ENCODE measurements around the gene SLAMF6. TPM values are rescaled to one million over a fixed set of nuclear protein-coding genes. Genes with fewer than 3 reads are reported as not detected.

SLAMF6 gene
- total and polyA plus RNA-seq, 9 donors: 0.13 to 4.2 (median 0.47) TPM; not detected in 1

DNA sequence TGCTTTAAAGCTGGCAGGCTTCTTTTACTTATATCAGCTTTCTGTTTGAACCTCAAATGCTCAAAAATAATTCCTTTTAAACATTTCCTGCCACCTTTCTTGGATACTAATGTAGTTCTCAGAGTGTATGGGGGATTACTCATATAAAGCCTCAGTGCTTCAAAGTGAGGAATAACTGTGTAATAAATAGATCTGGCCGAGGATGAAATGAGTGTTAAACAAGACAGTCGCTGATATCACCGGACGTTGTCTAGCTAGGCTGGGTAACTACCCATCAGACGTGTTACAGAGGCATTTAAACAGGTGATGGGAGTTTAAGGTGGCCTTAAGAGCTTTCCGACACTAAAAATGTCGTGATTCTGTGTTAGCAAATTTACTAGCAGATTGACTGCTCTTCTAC, 69.6 kb downstream of the SLAMF6 start:
- intact Hi-C loops (cut with DNase I): no loop called here
- H3K27me3 ChIP-seq: no peaks in the 10 kb centered on the region
- no peaks in the 10 kb centered on the region for H3K9me3 ChIP-seq
- H3K4me3 ChIP-seq: no peak overlapping the region
- WGBS, 3 donors: 73 to 80% (median 77%) methylated on average over 7 of the region's 7 CpGs
- TF ChIP-seq EP300 (IDR thresholded peaks at IDR 0.05) (no peak), POLR2A (IDR thresholded peaks at IDR 0.05) (no peak)
- TF ChIP-seq, protein P1, sequence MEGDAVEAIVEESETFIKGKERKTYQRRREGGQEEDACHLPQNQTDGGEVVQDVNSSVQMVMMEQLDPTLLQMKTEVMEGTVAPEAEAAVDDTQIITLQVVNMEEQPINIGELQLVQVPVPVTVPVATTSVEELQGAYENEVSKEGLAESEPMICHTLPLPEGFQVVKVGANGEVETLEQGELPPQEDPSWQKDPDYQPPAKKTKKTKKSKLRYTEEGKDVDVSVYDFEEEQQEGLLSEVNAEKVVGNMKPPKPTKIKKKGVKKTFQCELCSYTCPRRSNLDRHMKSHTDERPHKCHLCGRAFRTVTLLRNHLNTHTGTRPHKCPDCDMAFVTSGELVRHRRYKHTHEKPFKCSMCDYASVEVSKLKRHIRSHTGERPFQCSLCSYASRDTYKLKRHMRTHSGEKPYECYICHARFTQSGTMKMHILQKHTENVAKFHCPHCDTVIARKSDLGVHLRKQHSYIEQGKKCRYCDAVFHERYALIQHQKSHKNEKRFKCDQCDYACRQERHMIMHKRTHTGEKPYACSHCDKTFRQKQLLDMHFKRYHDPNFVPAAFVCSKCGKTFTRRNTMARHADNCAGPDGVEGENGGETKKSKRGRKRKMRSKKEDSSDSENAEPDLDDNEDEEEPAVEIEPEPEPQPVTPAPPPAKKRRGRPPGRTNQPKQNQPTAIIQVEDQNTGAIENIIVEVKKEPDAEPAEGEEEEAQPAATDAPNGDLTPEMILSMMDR (IDR thresholded peaks at IDR 0.05): no peak
- H3K4me1 ChIP-seq (ENCODE audit: insufficient read depth): no peaks in the 10 kb centered on the region
- no peaks in the 10 kb centered on the region for H3K36me3 ChIP-seq
- no peak for DNase-seq
- H3K27ac ChIP-seq: no peak overlapping the region

DNA sequence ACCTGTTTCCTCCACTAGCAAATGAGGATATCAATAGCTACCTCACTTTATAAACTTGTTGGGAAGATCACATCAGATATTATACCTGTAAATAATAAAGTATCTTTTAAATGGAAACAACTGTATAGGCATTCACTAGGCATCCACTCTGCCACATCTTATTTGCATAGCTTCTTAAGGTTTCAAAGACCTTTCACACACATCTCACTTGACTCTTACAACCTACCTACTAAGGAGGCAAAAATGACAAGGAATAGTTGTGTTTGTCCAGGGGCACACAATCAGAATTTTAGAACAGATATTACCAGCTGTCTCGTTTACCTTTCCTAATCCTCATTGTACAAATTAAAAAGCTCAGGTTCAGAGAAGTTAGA, 71.2 kb downstream of the SLAMF6 start:
- 73 to 74% (median 74%) methylated on average over 1 of the region's 1 CpG for WGBS, 3 donors
- no peak overlapping the region for H3K4me3 ChIP-seq

GRCh38 chr1:160451119-160451858, 71.8 kb downstream of the SLAMF6 start:
- 82 to 85% (median 82%) methylated on average over 7 of the region's 7 CpGs for WGBS, 3 donors

More for the DNA sequence above, 71.2 kb downstream of the SLAMF6 start:
- Histone ChIP-seq H3K27ac (no peak overlapping the region), H3K36me3 (no peaks in the 10 kb centered on the region), H3K9me3 (no peaks in the 10 kb centered on the region), H3K27me3 (no peaks in the 10 kb centered on the region), H3K4me1 (ENCODE audit: insufficient read depth) (no peaks in the 10 kb centered on the region)
- no peak for DNase-seq
- TF ChIP-seq EP300 (IDR thresholded peaks at IDR 0.05) (no peak), POLR2A (IDR thresholded peaks at IDR 0.05) (no peak)
- TF ChIP-seq, protein P1 (IDR thresholded peaks at IDR 0.05): no peak
- intact Hi-C loops (cut with DNase I): no loop called here

DNA sequence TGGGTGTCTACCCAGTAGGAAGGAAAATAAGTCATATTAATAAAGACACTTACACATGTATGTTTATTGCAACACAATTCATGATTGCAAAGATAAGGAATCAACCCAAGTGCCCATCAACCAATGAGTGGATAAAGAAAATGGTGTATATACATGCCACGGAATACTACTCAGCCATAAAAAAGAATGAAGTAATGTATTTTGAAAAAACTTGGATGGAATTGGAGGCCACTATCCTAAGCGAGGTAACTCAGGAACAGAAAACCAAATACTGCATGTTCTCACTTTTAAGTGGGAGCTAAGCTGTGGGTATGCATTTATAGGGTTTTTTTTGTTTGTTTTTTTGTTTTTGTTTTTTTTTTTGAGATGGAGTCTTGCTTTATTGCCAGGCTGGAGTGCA, 73.6 kb downstream of the SLAMF6 start:
- Histone ChIP-seq H3K27ac (no peak overlapping the region), H3K4me1 (ENCODE audit: insufficient read depth) (no peaks in the 10 kb centered on the region), H3K4me3 (no peak overlapping the region), H3K9me3 (no peaks in the 10 kb centered on the region), H3K36me3 (no peaks in the 10 kb centered on the region), H3K27me3 (no peaks in the 10 kb centered on the region)
- no peak for DNase-seq
- 80 to 88% (median 85%) methylated on average over 2 of the region's 2 CpGs for WGBS, 3 donors
- intact Hi-C loops (cut with DNase I): no loop called here
- TF ChIP-seq, protein P1 (IDR thresholded peaks at IDR 0.05): no peak
- TF ChIP-seq POLR2A (IDR thresholded peaks at IDR 0.05) (no peak), EP300 (IDR thresholded peaks at IDR 0.05) (no peak)

More at GRCh38 chr1:160451119-160451858, 71.8 kb downstream of the SLAMF6 start:
- intact Hi-C loops (cut with DNase I): no loop called here
- TF ChIP-seq POLR2A (IDR thresholded peaks at IDR 0.05) (no peak), EP300 (IDR thresholded peaks at IDR 0.05) (no peak)
- TF ChIP-seq, protein P1 (IDR thresholded peaks at IDR 0.05): no peak
- Histone ChIP-seq H3K9me3 (no peaks in the 10 kb centered on the region), H3K36me3 (no peaks in the 10 kb centered on the region), H3K4me3 (no peak overlapping the region), H3K27me3 (no peaks in the 10 kb centered on the region), H3K4me1 (ENCODE audit: insufficient read depth) (no peaks in the 10 kb centered on the region), H3K27ac (no peak overlapping the region)
- DNase-seq: no peak

Data from ovary (tissue), 9 donors.